A549 (cell line): ENCODE measurements around the gene GRK5. TPM values are rescaled to one million over a fixed set of nuclear protein-coding genes. Genes with fewer than 3 reads are reported as not detected.

Source experiments
- ATAC-seq, 2 experiments: fragments of 200-7000 bp in 1 of 2; fragments of >200 bp in 1 of 2; cut with Nextera tagmentation in 1 of 2; cut with Tn5 transposase in 1 of 2; 3 replicates each; pipeline versions ENCODE4 v1.8.0 to v1.9.1; 2018 to 2020; ENCODE audit warnings: mild to moderate bottlenecking in 1 of 2, moderate library complexity in 1 of 2
- CTCF ChIA-PET: fragments of 300-600 bp; sonication (Branson Sonifier 250); formaldehyde crosslinking; extraction: SDS; loops from one replicate; lab custom pipeline; 2021; ENCODE audit warnings: antibody characterized with exemption, inconsistent platforms; lab: Yijun Ruan, JAX
- POLR2A ChIA-PET: fragments of 350-600 bp; formaldehyde crosslinking; extraction: SDS; loops from one replicate; lab custom pipeline; 2021; ENCODE audit warnings: antibody characterized with exemption, inconsistent platforms; lab: Yijun Ruan, JAX
- DNase-seq, 2 experiments: peaks; one replicate each; pipeline versions ENCODE4 v3.0.0 to v3.0.0-alpha.2; 2011 to 2016; ENCODE audit warnings: low read depth in 1 of 2, low spot score in 1 of 2
- FAIRE-seq: peaks from 2 replicates; lab custom pipeline; 2011; peaks lifted over from hg19 to GRCh38; lab: Jason Lieb, UNC
- H3K27ac ChIP-seq, 2 experiments: fragments of >200 bp; sonication (Bioruptor Twin); formaldehyde crosslinking; 3 replicates each; pipeline ENCODE4 v1.5.1; 2016 to 2017
- H3K4me1 ChIP-seq: fragments of >200 bp; sonication (Bioruptor Twin); formaldehyde crosslinking; 3 replicates; pipeline ENCODE4 v1.6.1; 2016
- H3K4me2 ChIP-seq: fragments of >200 bp; sonication (Bioruptor Twin); formaldehyde crosslinking; 3 replicates; pipeline ENCODE4 v1.6.1; 2016
- H3K4me3 ChIP-seq: fragments of >200 bp; sonication (Bioruptor Twin); formaldehyde crosslinking; 3 replicates; pipeline ENCODE4 v1.5.1; 2016
- H3K9me3 ChIP-seq: fragments of >200 bp; sonication (Bioruptor Twin); formaldehyde crosslinking; 3 replicates; pipeline ENCODE4 v1.6.1; 2016
- CHD2 ChIP-seq: fragments of 150-350 bp; IDR thresholded peaks from 2 replicates; pipeline ENCODE4 v1.6.1; 2014; ENCODE audit warnings: low read length; ENCODE audit not compliant: partially characterized antibody
- CHD4 ChIP-seq: fragments of 200-600 bp; sonication (generic); IDR thresholded peaks from 2 replicates; pipeline ENCODE4 v1.6.1; 2016; ENCODE audit warnings: antibody characterized with exemption, mild to moderate bottlenecking, borderline replicate concordance
- EHMT2 ChIP-seq: fragments of 200-600 bp; sonication (generic); IDR thresholded peaks from 2 replicates; pipeline ENCODE4 v1.6.1; 2016; ENCODE audit warnings: antibody characterized with exemption, low read depth, mild to moderate bottlenecking, moderate library complexity
- EP300 ChIP-seq, 2 experiments: fragments of >200 bp; sonication (Bioruptor Twin); formaldehyde crosslinking; IDR thresholded peaks; 2 replicates in 1 of 2; 3 replicates in 1 of 2; pipeline ENCODE4 v1.6.1; 2016 to 2017
- FOSB ChIP-seq: fragments of 250-450 bp; sonication (Bioruptor Pico); IDR thresholded peaks from 2 replicates; pipeline ENCODE4 v1.5.0; 2020; ENCODE audit warnings: mild to moderate bottlenecking, moderate library complexity
- FOSL2 ChIP-seq, 2 experiments: fragments of 450-650 bp in 1 of 2; fragments of >200 bp in 1 of 2; sonication (Bioruptor Twin) in 1 of 2; formaldehyde crosslinking; IDR thresholded peaks; 2 replicates each; pipeline versions ENCODE4 v1.5.0 to v1.6.1; 2016 to 2020; ENCODE audit warnings: mild to moderate bottlenecking in 1 of 2, moderate library complexity in 1 of 2
- HOXA7 ChIP-seq: fragments of 250-450 bp; sonication (Bioruptor Pico); IDR thresholded peaks from 2 replicates; pipeline ENCODE4 v1.5.0; 2020; ENCODE audit warnings: mild to moderate bottlenecking, moderate library complexity
- HOXB13 ChIP-seq: fragments of 250-450 bp; sonication (Bioruptor Pico); IDR thresholded peaks from 2 replicates; pipeline ENCODE4 v1.5.0; 2020; ENCODE audit warnings: low read depth, mild to moderate bottlenecking, moderate library complexity
- HOXB5 ChIP-seq: fragments of 250-450 bp; sonication (Bioruptor Pico); IDR thresholded peaks from 2 replicates; pipeline ENCODE4 v1.5.0; 2020; ENCODE audit warnings: mild to moderate bottlenecking, moderate library complexity
- JUN ChIP-seq, 2 experiments: fragments of >200 bp; sonication (Bioruptor Twin); formaldehyde crosslinking; IDR thresholded peaks; 2 replicates in 1 of 2; 3 replicates in 1 of 2; pipeline ENCODE4 v1.6.1; 2016 to 2017
- JUNB ChIP-seq: fragments of >200 bp; sonication (Bioruptor Twin); formaldehyde crosslinking; IDR thresholded peaks from 2 replicates; pipeline ENCODE4 v1.6.1; 2016
- KDM5A ChIP-seq: fragments of 200-600 bp; sonication (generic); IDR thresholded peaks from 2 replicates; pipeline ENCODE4 v1.6.1; 2016; ENCODE audit warnings: antibody characterized with exemption, mild to moderate bottlenecking
- MAFK ChIP-seq: fragments of 450-650 bp; IDR thresholded peaks from 2 replicates; pipeline ENCODE4 v1.6.1; 2014; ENCODE audit not compliant: partially characterized antibody
- NR3C1 ChIP-seq: fragments of >200 bp; sonication (Bioruptor Twin); formaldehyde crosslinking; IDR thresholded peaks from 3 replicates; pipeline ENCODE4 v1.6.1; 2017
- PHF8 ChIP-seq: fragments of 200-600 bp; sonication (generic); IDR thresholded peaks from 2 replicates; pipeline ENCODE4 v1.6.1; 2016; ENCODE audit warnings: low read depth, mild to moderate bottlenecking, antibody characterized with exemption, moderate library complexity, borderline replicate concordance
- POLR2AphosphoS2 ChIP-seq: conservative IDR thresholded peaks from 2 replicates; pipeline ENCODE4 v1.6.1; 2012; ENCODE audit warnings: low read length, improper control_type of control experiment, inconsistent platforms
- RFX5 ChIP-seq: fragments of 450-650 bp; IDR thresholded peaks from 2 replicates; pipeline ENCODE4 v1.7.1; 2014; ENCODE audit warnings: antibody characterized with exemption, mild to moderate bottlenecking, moderate library complexity
- SMC3 ChIP-seq: fragments of >200 bp; sonication (Bioruptor Twin); formaldehyde crosslinking; IDR thresholded peaks from 3 replicates; pipeline ENCODE4 v1.6.1; 2018; ENCODE audit warnings: inconsistent platforms
- WGBS: methylation state at CpG from one replicate; pipeline ENCODE4 v1.1.6; 2017; ENCODE audit errors: missing lambda C conversion rate; 5-methylcytosine and 5-hydroxymethylcytosine counted together
- polyA plus RNA-seq, 4 experiments: library from polyadenylated mRNA; depleted of rRNA in 3 of 4; stranded (reverse); fragments of >200 nt; fragmentation: RNase III in 1 of 4; extraction: RNeasy Plus Mini Kit Qiagen cat#74134 plus additional on column Dnase treatment in 1 of 4; gene quantifications; 2 replicates in 3 of 4; 3 replicates in 1 of 4; pipeline ENCODE4 v1.2.3, GENCODE V29; 2011 to 2017
- TF ChIP-seq, protein P1 (sequence below): fragments of >200 bp; sonication (Bioruptor Twin); formaldehyde crosslinking; IDR thresholded peaks from 3 replicates; pipeline ENCODE4 v1.6.1; 2016
- TF ChIP-seq, protein P2 (sequence below): fragments of 250-450 bp; sonication (Bioruptor Pico); IDR thresholded peaks from 2 replicates; pipeline ENCODE4 v1.5.0; 2020; ENCODE audit warnings: low read depth, mild to moderate bottlenecking, moderate library complexity
- TF ChIP-seq, protein P3 (sequence below): fragments of 150-350 bp; IDR thresholded peaks from 2 replicates; pipeline ENCODE4 v1.6.1; 2014; ENCODE audit warnings: low read depth, mild to moderate bottlenecking, low read length

The GRK5 gene
- polyA plus RNA-seq, 2 of the 4 experiments (the other 2 are of a cell fraction), result 5.0 to 7.9 TPM

DNA sequence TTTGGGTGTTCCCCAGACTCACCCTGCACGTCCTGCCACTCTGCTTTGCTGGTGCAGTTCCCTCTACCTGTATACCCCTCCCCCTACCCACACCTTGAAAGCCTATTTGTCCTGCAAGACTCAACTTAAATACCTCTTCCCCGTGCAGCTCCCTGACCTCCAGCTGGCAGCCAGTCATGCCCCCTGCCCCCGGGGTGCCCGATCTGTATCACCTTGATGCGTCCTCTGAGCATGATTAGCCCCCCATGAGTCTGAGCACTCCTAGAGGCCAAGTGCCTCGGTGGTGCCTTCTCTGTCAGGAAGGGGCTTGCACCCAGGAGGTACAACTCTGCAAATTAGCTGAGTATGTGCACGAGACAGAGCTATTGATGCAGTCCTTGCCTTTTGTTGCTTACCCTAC, 240.1 kb downstream of the GRK5 start:
- WGBS, result 44% methylated on average over 4 of the region's 7 CpGs
- ChIA-PET CTCF (interaction anchor here (1.2 to 12.1 kb wide), 7 partner anchors 9 to 247 kb away, joined by 3 to 186 read pairs (median 9); partner anchors contain the start of gene GRK5), POLR2A (no interaction called here)
- no peak for DNase-seq
- no peak overlapping the region for H3K4me3 ChIP-seq
- no peak for FAIRE-seq
- TF ChIP-seq CHD2 (no peak), SMC3 (no peak), HOXB5 (CRISPR knock-in tag) (no peak), POLR2AphosphoS2 (no peak), FOSL2 (IDR thresholded peaks at IDR 0.05) (no peak), FOSL2 (CRISPR knock-in tag; IDR thresholded peaks at IDR 0.05) (no peak), NR3C1 (no peak), JUN (IDR thresholded peaks at IDR 0.05) (no peak), KDM5A (no peak), EP300 (IDR thresholded peaks at IDR 0.05) (no peak), CHD4 (no peak), PHF8 (no peak)
- TF ChIP-seq, all 56 proteins: peak for 0
- ATAC-seq, result no peak
- peaks cover 10% of the 10 kb centered on the region for H3K4me1 ChIP-seq
- H3K4me2 ChIP-seq, result no peak overlapping the region
- no peak overlapping the region for H3K27ac ChIP-seq
- H3K9me3 ChIP-seq, result no peaks in the 10 kb centered on the region

DNA sequence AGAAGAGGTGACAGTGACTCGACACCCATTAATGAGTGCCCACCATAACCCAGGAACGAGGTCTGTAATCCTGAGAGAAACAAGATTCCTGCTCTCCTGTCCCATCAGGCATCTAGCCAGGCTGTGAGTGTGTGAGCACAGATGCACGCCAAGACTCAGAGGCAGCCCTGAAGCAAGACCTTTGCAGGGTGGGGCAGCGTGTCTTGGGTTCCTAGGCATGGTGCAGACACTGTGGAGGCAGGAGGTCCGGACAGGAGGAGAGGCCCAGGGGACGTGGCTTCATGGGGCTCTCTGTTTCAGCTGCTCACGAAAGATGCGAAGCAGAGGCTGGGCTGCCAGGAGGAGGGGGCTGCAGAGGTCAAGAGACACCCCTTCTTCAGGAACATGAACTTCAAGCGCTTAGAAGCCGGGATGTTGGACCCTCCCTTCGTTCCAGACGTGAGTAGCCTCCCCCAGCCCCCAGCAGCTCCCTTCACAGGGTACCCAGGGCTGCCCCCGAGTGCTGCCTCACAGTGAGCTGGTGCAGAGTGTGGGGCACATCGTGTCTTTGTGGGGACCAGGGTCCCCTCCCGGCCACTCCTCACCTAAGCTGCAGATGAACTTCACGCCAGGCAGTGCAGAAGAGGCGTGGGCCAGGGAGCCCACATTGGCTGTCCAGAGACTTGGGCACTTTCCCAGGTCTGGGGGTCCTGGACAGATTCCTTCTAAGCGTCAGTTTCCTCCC, 240.6 kb downstream of the GRK5 start:
- Histone ChIP-seq H3K4me1 (peaks cover 10% of the 10 kb centered on the region), H3K4me2 (no peak overlapping the region), H3K4me3 (no peak overlapping the region), H3K9me3 (no peaks in the 10 kb centered on the region)
- no peak for FAIRE-seq
- 77% methylated on average over 16 of the region's 18 CpGs for WGBS
- ChIA-PET CTCF (interaction anchor here (1.2 to 12.1 kb wide), 8 partner anchors 9 to 247 kb away, joined by 3 to 186 read pairs (median 9); partner anchors contain the start of gene GRK5), POLR2A (no interaction called here)
- TF ChIP-seq HOXA7 (CRISPR knock-in tag) (no peak), FOSB (CRISPR knock-in tag) (no peak), RFX5 (no peak), NR3C1 (no peak), EHMT2 (no peak), MAFK (no peak), JUNB (no peak), CHD4 (no peak), PHF8 (no peak), SMC3 (no peak), HOXB13 (CRISPR knock-in tag) (no peak)
- TF ChIP-seq, protein P1, sequence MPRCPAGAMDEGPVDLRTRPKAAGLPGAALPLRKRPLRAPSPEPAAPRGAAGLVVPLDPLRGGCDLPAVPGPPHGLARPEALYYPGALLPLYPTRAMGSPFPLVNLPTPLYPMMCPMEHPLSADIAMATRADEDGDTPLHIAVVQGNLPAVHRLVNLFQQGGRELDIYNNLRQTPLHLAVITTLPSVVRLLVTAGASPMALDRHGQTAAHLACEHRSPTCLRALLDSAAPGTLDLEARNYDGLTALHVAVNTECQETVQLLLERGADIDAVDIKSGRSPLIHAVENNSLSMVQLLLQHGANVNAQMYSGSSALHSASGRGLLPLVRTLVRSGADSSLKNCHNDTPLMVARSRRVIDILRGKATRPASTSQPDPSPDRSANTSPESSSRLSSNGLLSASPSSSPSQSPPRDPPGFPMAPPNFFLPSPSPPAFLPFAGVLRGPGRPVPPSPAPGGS, result no peak
- TF ChIP-seq, protein P2, sequence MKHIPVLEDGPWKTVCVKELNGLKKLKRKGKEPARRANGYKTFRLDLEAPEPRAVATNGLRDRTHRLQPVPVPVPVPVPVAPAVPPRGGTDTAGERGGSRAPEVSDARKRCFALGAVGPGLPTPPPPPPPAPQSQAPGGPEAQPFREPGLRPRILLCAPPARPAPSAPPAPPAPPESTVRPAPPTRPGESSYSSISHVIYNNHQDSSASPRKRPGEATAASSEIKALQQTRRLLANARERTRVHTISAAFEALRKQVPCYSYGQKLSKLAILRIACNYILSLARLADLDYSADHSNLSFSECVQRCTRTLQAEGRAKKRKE (CRISPR knock-in tag), result no peak
- TF ChIP-seq, protein P3, sequence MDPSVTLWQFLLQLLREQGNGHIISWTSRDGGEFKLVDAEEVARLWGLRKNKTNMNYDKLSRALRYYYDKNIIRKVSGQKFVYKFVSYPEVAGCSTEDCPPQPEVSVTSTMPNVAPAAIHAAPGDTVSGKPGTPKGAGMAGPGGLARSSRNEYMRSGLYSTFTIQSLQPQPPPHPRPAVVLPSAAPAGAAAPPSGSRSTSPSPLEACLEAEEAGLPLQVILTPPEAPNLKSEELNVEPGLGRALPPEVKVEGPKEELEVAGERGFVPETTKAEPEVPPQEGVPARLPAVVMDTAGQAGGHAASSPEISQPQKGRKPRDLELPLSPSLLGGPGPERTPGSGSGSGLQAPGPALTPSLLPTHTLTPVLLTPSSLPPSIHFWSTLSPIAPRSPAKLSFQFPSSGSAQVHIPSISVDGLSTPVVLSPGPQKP, result no peak
- TF ChIP-seq, all 56 proteins: peak for 0
- no peak for DNase-seq
- no peak for ATAC-seq
- H3K27ac ChIP-seq, result no peak overlapping the region
